Type B pancreatic cell (in vitro differentiated cells): ENCODE measurements around the gene VIT. TPM values are rescaled to one million over a fixed set of nuclear protein-coding genes. Genes with fewer than 3 reads are reported as not detected.

Experiments used
- DNase-seq: peaks from one replicate; pipeline ENCODE4 v3.0.0; 2021; ENCODE audit warnings: mixed read lengths; ENCODE audit not compliant: unreplicated experiment; ENCODE audit errors: extremely low spot score
- H3K27ac Mint-ChIP-seq: 2 replicates; pipeline ENCODE4 v1.8.0; 2021; ENCODE audit warnings: mild to moderate bottlenecking, mixed read lengths
- H3K27me3 Mint-ChIP-seq: 2 replicates; pipeline ENCODE4 v1.8.0; 2021; ENCODE audit warnings: mixed read lengths
- H3K36me3 Mint-ChIP-seq: 2 replicates; pipeline ENCODE4 v1.8.0; 2021; ENCODE audit warnings: mixed read lengths
- H3K4me1 Mint-ChIP-seq: one replicate; pipeline ENCODE4 v1.8.0; 2021; ENCODE audit warnings: mixed read lengths; ENCODE audit not compliant: unreplicated experiment
- H3K4me3 Mint-ChIP-seq: 2 replicates; pipeline ENCODE4 v1.8.0; 2021; ENCODE audit warnings: mild to moderate bottlenecking, mixed read lengths
- H3K9me3 Mint-ChIP-seq: 2 replicates; pipeline ENCODE4 v1.8.0; 2021; ENCODE audit warnings: mixed read lengths
- CTCF ChIP-seq: fragments of 200-600 bp; sonication (generic); conservative IDR thresholded peaks from 2 replicates; pipeline ENCODE4 v1.5.0; 2021; ENCODE audit warnings: antibody characterized with exemption, mild to moderate bottlenecking
- total RNA-seq: library from RNA; stranded (reverse); gene quantifications from 2 replicates; pipeline ENCODE4 v1.2.1, GENCODE V29; 2021; ENCODE audit warnings: low replicate concordance

The VIT gene
- total RNA-seq, 1 donor from 2014 or later: 1.2 TPM

- peaks cover 11% of the 10 kb centered on the region for H3K4me1 Mint-ChIP-seq
- no peak for TF ChIP-seq CTCF
- no peak overlapping the region for H3K27ac Mint-ChIP-seq
- no peaks in the 10 kb centered on the region for H3K27me3 Mint-ChIP-seq
- no peak for DNase-seq
- no peaks in the 10 kb centered on the region for H3K36me3 Mint-ChIP-seq
- H3K4me3 Mint-ChIP-seq: no peak overlapping the region
- no peaks in the 10 kb centered on the region for H3K9me3 Mint-ChIP-seq
Measured at GRCh38 chr2:36807223-36807886, 110.8 kb downstream of the VIT start.

DNA sequence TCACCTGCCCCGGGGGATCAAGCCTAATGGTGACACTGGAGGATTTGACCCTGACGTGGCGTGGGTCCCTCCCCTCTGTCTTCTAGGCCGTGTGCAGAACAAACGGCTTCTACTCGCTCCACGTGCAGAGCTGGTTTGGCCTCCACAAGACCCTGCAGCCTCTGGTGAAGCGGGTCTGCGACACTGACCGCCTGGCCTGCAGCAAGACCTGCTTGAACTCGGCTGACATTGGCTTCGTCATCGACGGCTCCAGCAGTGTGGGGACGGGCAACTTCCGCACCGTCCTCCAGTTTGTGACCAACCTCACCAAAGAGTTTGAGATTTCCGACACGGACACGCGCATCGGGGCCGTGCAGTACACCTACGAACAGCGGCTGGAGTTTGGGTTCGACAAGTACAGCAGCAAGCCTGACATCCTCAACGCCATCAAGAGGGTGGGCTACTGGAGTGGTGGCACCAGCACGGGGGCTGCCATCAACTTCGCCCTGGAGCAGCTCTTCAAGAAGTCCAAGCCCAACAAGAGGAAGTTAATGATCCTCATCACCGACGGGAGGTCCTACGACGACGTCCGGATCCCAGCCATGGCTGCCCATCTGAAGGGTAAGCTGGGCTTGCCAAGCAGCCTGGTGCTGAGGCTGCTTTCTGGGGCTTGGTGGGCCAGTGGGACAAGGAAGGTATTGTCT is 112.0 kb downstream of the VIT start:
- Mint-ChIP-seq H3K27me3 (no peaks in the 10 kb centered on the region), H3K36me3 (no peaks in the 10 kb centered on the region), H3K4me3 (no peak overlapping the region), H3K4me1 (peaks cover 11% of the 10 kb centered on the region), H3K27ac (no peak overlapping the region), H3K9me3 (no peaks in the 10 kb centered on the region)
- TF ChIP-seq CTCF: no peak
- no peak for DNase-seq

DNA sequence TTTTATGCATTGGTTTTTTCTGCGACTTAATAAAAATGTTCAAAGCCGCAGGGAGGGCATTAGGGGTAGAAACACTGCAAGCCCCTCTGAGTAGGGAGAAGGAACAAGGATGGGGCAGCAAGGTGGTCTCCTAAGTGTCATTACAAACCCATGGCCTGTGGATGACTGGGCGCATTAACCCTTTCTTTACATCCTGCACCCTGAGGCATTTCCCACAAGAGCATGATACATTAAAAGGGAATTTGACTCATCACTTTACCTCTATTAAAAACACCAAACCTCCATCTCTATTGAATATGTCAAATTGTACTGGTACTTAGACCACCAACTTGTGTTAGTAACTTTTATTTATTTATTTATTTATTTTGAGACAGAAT is 112.5 kb downstream of the VIT start:
- Mint-ChIP-seq H3K27me3 (no peaks in the 10 kb centered on the region), H3K4me1 (peaks cover 11% of the 10 kb centered on the region), H3K4me3 (no peak overlapping the region), H3K9me3 (no peaks in the 10 kb centered on the region), H3K27ac (no peak overlapping the region), H3K36me3 (no peaks in the 10 kb centered on the region)
- DNase-seq: no peak
- no peak for TF ChIP-seq CTCF

GRCh38 chr2:36811071-36811470 is 114.6 kb downstream of the VIT start:
- DNase-seq: no peak
- H3K27me3 Mint-ChIP-seq: no peaks in the 10 kb centered on the region

GRCh38 chr2:36812196-36812595 is 115.7 kb downstream of the VIT start:
- H3K36me3 Mint-ChIP-seq: no peaks in the 10 kb centered on the region
- H3K4me3 Mint-ChIP-seq: no peak overlapping the region
- no peak for DNase-seq
- TF ChIP-seq CTCF: no peak
- H3K27me3 Mint-ChIP-seq: no peaks in the 10 kb centered on the region
- H3K27ac Mint-ChIP-seq: no peak overlapping the region
- peaks cover under 1% of the 10 kb centered on the region for H3K4me1 Mint-ChIP-seq
- no peaks in the 10 kb centered on the region for H3K9me3 Mint-ChIP-seq

More at GRCh38 chr2:36811071-36811470, 114.6 kb downstream of the VIT start:
- H3K9me3 Mint-ChIP-seq: no peaks in the 10 kb centered on the region
- H3K27ac Mint-ChIP-seq: no peak overlapping the region
- no peak for TF ChIP-seq CTCF
- no peaks in the 10 kb centered on the region for H3K36me3 Mint-ChIP-seq
- H3K4me1 Mint-ChIP-seq: peaks cover 6% of the 10 kb centered on the region
- H3K4me3 Mint-ChIP-seq: no peak overlapping the region
